ENCODE measurements around the gene SNX8. TPM values are rescaled to one million over a fixed set of nuclear protein-coding genes. Genes with fewer than 3 reads are reported as not detected.
A peak's percentile ranks its signal among the peaks of the same experiment; 100 is the strongest.
"Not testable (repeated sequence)": the region's sequence is repeated elsewhere in the genome, so short reads cannot be mapped to it uniquely, and the experiment has no call there.

The SNX8 gene
- total RNA-seq, 2 experiments from 2014 or later = 28.3 to 35.8 TPM

DNA sequence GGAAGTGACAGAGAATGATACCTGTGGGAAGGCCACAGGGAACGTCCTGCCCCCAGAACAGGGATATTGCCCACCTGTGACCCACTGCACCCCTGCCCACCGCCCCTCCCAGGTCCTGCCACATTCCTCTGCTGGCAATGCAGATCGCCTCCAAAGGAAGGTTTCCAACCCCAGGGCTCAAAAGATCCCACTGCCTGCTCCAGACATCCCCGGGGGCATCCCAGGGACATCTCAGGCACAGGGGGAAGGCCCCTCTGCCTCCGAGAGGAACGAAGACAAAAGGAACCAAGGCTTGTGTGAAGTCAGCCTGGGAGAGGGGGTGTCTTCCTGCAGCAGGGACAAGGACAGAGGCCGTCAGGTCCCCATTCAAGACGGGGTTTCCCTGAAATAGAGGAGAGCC is 43.7 kb downstream of the SNX8 start:
- Mint-ChIP-seq H3K36me3 (ENCODE audit: low read depth) (peaks cover 4% of the 10 kb centered on the region), H3K27me3 (ENCODE audit: low read depth) (no peaks in the 10 kb centered on the region), H3K27ac (no peak overlapping the region), H3K4me3 (no peak overlapping the region), H3K4me1 (ENCODE audit: low read depth) (no peaks in the 10 kb centered on the region), H3K9me3 (ENCODE audit: insufficient read depth) (no peaks in the 10 kb centered on the region)
- ChIA-PET CTCF (no interaction called here), POLR2A (no interaction called here)
- DNase-seq (no peak), ATAC-seq (no peak)

DNA sequence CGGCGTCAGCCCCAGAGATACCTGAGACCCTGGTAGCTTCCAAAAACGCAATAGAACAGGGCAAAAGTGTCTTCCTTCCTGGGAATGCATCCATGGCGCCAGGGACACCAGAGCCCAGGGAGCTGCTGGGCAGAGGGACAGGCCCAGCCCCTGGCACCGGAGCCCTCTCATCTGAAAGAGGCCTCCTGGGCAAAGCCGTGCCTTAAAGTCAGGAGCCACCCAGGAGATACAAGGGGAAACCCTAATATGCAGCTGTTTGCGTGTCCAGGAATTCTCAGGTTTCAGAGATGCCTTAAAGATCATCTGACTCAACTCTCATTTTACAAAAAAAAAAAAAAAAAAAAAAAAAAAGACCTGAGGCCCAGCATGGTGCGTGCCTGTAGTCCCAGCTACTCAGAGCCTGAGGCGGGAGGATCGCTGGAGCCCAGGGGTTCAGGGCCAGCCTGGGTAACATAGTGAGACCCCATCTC is 44.2 kb downstream of the SNX8 start:
- ATAC-seq (no peak), DNase-seq (no peak)
- H3K9me3 Mint-ChIP-seq (ENCODE audit: insufficient read depth) = no peaks in the 10 kb centered on the region
- H3K4me1 Mint-ChIP-seq (ENCODE audit: low read depth) = no peaks in the 10 kb centered on the region
- peaks cover 4% of the 10 kb centered on the region for H3K36me3 Mint-ChIP-seq (ENCODE audit: low read depth)
- CTCF ChIA-PET = no interaction called here
- no peak overlapping the region for H3K4me3 Mint-ChIP-seq
- H3K27me3 Mint-ChIP-seq (ENCODE audit: low read depth) = no peaks in the 10 kb centered on the region
- no peak overlapping the region for H3K27ac Mint-ChIP-seq
- POLR2A ChIA-PET = no interaction called here

DNA sequence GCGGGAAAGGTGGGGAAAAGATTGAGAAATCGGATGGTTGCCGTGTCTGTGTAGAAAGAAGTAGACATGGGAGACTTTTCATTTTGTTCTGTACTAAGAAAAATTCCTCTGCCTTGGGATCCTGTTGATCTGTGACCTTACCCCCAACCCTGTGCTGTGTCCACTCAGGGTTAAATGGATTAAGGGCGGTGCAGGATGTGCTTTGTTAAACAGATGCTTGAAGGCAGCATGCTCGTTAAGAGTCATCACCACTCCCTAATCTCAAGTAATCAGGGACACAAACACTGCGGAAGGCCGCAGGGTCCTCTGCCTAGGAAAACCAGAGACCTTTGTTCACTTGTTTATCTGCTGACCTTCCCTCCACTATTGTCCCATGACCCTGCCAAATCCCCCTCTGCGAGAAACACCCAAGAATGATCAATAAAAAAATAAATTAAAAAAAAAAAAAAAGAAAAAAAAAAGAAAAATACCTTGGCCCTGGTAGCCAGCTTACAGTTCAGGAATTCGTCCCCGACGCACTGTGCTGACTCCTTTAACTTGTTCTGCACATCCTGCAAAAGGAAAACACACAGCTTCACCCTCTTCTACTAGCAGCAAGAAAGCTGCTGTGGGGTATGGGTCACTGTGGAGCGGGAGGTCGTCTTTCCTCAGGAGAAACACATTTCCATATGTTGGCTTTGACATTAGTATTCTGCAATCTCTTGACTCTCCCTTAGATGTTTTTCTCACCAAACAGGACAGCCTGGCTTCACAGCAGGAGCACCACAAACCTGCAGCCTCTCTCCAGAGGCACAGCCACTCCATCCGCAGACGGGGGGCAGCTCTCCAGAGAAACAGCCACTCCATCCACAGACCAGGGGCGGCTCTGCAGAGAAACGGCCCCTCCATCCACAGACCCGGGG is 44.9 kb downstream of the SNX8 start:
- CTCF ChIA-PET; H3K27ac Mint-ChIP-seq; ATAC-seq; H3K36me3 Mint-ChIP-seq (ENCODE audit: low read depth); POLR2A ChIA-PET; H3K4me3 Mint-ChIP-seq; H3K9me3 Mint-ChIP-seq (ENCODE audit: insufficient read depth); DNase-seq; H3K4me1 Mint-ChIP-seq (ENCODE audit: low read depth); H3K27me3 Mint-ChIP-seq (ENCODE audit: low read depth): not testable (repeated sequence)

DNA sequence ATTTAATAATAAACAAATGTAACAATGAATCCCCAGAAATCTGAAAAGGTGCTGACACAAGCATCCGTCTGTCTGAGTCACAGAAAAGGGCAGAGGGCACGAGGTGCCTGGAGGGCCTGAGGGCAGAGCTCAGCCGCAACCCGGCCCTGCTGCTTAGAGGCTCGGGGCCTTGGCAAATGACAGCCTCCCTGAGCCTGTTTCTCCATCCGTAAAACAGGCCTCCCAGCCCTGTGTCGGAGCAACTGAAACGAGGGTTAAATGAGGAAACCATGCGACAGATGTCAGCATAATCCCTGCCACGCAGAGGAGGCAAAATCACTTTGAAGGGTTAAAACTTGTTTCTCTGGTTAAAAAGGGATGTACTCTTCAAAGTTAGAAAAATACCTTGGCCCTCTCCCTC is 47.3 kb downstream of the SNX8 start:
- CTCF ChIA-PET = no interaction called here
- H3K4me1 Mint-ChIP-seq (ENCODE audit: low read depth) = peaks cover under 1% of the 10 kb centered on the region
- no peak overlapping the region for H3K27ac Mint-ChIP-seq
- DNase-seq = no peak
- peaks cover 8% of the 10 kb centered on the region for H3K36me3 Mint-ChIP-seq (ENCODE audit: low read depth)
- no peaks in the 10 kb centered on the region for H3K27me3 Mint-ChIP-seq (ENCODE audit: low read depth)
- POLR2A ChIA-PET = no interaction called here
- no peak for ATAC-seq
- no peak overlapping the region for H3K4me3 Mint-ChIP-seq
- no peaks in the 10 kb centered on the region for H3K9me3 Mint-ChIP-seq (ENCODE audit: insufficient read depth)

DNA sequence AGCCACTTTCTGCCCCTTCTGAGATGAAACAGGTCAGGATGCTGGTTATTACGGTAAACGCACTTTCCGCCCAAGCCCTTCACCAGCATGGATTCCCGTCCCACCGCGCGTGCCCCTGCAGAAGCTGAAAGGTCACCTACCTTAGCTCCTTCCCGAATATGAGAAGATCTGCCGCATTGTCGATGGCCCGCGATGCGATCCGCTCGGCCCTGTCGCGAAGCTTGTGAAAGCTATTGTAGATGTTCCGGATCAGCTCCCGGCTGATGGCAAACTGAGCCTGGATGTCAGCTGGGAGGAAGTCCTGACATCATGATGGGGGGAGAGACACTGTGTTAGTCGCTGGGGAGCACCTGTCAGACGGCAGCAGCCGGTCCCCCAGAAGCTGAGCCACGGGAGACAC is 50.1 kb downstream of the SNX8 start:
- Mint-ChIP-seq H3K36me3 (ENCODE audit: low read depth) (peaks cover 8% of the 10 kb centered on the region), H3K27ac (no peak overlapping the region), H3K4me1 (ENCODE audit: low read depth) (peaks cover 14% of the 10 kb centered on the region), H3K9me3 (ENCODE audit: insufficient read depth) (no peaks in the 10 kb centered on the region), H3K4me3 (no peak overlapping the region), H3K27me3 (ENCODE audit: low read depth) (no peaks in the 10 kb centered on the region)
- CTCF ChIA-PET = no interaction called here
- DNase-seq (no peak), ATAC-seq (no peak)
- POLR2A ChIA-PET = no interaction called here

DNA sequence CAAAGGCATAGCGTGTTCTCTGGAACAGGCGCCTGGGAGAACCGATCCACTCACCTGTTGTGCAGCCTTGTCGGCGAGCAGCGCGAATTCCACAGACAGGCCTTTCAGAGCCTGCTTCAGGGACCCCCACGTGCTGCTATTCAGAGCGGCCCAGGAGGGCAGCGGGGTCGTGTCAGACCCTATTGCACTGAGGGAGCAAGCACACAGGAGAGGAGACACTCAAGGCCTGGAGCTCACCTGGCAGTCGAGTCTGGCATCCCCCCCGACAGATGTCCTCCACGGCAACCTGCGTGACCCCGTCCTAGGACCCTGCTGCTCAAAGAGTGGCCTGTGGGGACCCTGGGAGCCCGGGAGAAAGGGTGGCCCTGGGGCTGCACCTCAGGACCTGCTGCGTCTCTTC is 51.1 kb downstream of the SNX8 start:
- no peaks in the 10 kb centered on the region for H3K27me3 Mint-ChIP-seq (ENCODE audit: low read depth)
- CTCF ChIA-PET = no interaction called here
- H3K9me3 Mint-ChIP-seq (ENCODE audit: insufficient read depth) = no peaks in the 10 kb centered on the region
- H3K36me3 Mint-ChIP-seq (ENCODE audit: low read depth) = peaks cover 8% of the 10 kb centered on the region
- DNase-seq = no peak
- no peak for ATAC-seq
- no peak overlapping the region for H3K27ac Mint-ChIP-seq
- no peak overlapping the region for H3K4me3 Mint-ChIP-seq
- peaks cover 14% of the 10 kb centered on the region for H3K4me1 Mint-ChIP-seq (ENCODE audit: low read depth)
- POLR2A ChIA-PET = interaction anchor here (1.2 kb wide), 1 partner anchor 21 kb away, joined by 3 read pairs; the partner anchor contains the start of genes MRM2 and NUDT1

DNA sequence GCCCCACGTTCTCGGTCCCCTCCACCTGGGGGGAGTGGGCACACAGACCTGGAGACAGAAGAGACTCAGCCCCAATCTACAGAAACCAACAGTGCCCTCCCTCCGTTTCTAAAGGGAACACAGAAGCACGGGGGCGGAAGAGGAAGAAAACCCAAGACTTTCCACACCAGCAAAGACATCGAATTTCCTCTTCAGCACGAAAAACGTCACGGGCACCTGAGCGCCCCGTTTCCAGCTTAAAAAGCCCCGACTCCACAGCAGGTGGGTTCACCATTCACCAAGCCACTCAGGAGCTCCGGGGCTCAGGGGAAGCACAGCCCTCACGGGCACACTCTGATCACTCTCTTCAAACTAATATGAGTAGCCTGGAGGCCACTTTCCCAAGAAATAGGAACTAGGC is 52.6 kb downstream of the SNX8 start:
- DNase-seq (peak; percentile 34), ATAC-seq (peak; percentile 54)
- ChIA-PET CTCF (interaction anchor here (1.6 to 4.2 kb wide), 4 partner anchors 13 to 208 kb away, joined by 4 to 10 read pairs (median 7); no protein-coding TSS in a partner anchor), POLR2A (interaction anchor here (1.3 kb wide), 1 partner anchor 19 kb away, joined by 5 read pairs; the partner anchor contains the start of genes MRM2 and NUDT1)
- Mint-ChIP-seq H3K4me1 (ENCODE audit: low read depth) (peaks cover 14% of the 10 kb centered on the region), H3K36me3 (ENCODE audit: low read depth) (peaks cover 8% of the 10 kb centered on the region), H3K27me3 (ENCODE audit: low read depth) (no peaks in the 10 kb centered on the region), H3K9me3 (ENCODE audit: insufficient read depth) (no peaks in the 10 kb centered on the region), H3K4me3 (peak overlapping the region; percentile 28), H3K27ac (peak overlapping the region; percentile 85)

DNA sequence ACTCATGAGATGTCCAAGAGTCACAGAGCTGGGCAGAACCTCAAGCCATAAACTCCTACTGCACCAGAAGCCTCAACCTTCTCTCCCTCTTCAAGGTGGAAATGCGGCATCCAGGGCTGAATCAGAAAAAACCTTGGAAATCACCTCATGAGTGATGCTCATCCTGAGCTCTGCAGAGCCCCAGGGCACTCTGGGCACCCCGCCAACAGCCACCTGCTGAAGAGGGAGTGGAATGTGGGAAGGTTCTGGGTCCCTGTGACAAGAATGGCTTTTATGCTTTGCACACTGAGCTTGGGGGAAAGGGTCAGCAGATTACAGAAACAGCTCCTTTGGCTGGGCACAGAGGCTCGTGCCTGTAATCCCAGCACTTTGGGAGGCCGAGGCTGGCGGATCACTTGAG is 53.4 kb downstream of the SNX8 start:
- CTCF ChIA-PET = interaction anchor here (1.7 to 4.2 kb wide), 3 partner anchors 12 to 104 kb away, joined by 4 to 10 read pairs (median 9); no protein-coding TSS in a partner anchor
- Mint-ChIP-seq H3K9me3 (ENCODE audit: insufficient read depth) (no peaks in the 10 kb centered on the region), H3K27ac (no peak overlapping the region), H3K4me1 (ENCODE audit: low read depth) (peaks cover 14% of the 10 kb centered on the region), H3K27me3 (ENCODE audit: low read depth) (no peaks in the 10 kb centered on the region), H3K4me3 (no peak overlapping the region), H3K36me3 (ENCODE audit: low read depth) (peaks cover 10% of the 10 kb centered on the region)
- ATAC-seq = no peak
- no peak for DNase-seq
- POLR2A ChIA-PET = interaction anchor here (1.3 kb wide), 1 partner anchor 19 kb away, joined by 5 read pairs; the partner anchor contains the start of genes MRM2 and NUDT1

DNA sequence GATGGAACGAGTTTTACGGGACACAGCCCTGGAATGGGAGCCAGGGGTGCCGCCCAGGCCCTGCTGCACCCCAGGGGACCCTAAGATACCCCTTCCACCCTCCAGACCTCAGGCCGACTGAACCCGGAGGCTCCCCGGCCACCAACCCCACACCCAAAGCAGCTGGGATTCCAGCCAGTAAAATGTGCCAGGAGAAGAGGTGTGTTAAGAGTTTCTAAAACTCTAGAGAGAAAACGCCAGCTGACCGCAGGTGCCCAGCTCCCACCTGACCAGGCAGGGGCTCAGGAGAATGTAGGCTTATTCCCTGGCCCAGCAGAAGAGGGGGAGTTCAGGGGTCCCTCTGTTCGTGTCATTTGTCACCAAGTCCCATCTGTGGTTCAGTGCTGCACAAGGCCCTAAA is 54.8 kb downstream of the SNX8 start:
- Mint-ChIP-seq H3K4me3 (no peak overlapping the region), H3K27me3 (ENCODE audit: low read depth) (no peaks in the 10 kb centered on the region), H3K9me3 (ENCODE audit: insufficient read depth) (no peaks in the 10 kb centered on the region), H3K36me3 (ENCODE audit: low read depth) (peaks cover 16% of the 10 kb centered on the region), H3K4me1 (ENCODE audit: low read depth) (peaks cover 22% of the 10 kb centered on the region), H3K27ac (peak overlapping the region; percentile 21)
- POLR2A ChIA-PET = no interaction called here
- ATAC-seq = no peak
- CTCF ChIA-PET = interaction anchor here (4.2 kb wide), 1 partner anchor 89 kb away, joined by 10 read pairs; no protein-coding TSS in a partner anchor
- DNase-seq = no peak

DNA sequence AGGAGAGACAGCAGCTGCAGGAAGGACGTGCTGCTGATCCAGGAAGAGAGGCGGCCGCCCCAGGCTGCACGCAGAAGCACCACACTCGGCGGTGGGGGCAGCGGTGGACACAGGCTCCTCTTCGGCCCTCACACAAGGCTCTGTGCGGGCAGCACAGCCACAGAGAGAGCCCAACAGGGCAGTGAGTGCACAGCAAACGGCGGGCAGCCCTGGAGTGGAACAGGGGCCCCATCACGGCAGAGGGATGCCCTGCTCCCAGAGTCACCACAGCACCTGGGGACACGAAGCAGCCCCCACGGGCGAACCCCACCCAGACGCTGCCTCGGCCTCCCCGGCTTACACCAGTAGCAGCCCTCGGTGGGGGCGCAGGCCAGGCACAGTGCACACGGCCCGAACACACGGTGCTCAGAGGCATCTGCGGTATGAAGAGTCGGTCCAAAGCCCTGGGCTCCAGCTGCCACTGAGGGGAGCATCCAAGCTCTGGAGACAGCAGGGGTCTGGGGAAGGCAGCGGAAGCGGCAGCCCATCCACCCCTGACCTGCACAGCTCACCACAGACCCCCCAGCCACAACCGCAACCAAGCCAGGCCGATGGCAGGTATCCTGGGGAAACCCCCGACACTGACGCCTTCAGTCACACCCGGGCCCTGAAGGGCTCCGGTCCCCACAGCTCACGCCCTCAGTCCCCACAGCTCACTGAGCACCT is 55.4 kb downstream of the SNX8 start:
- Mint-ChIP-seq H3K27ac (no peak overlapping the region), H3K36me3 (ENCODE audit: low read depth) (peaks cover 12% of the 10 kb centered on the region), H3K4me3 (no peak overlapping the region), H3K4me1 (ENCODE audit: low read depth) (peaks cover 24% of the 10 kb centered on the region), H3K27me3 (ENCODE audit: low read depth) (no peaks in the 10 kb centered on the region), H3K9me3 (ENCODE audit: insufficient read depth) (no peaks in the 10 kb centered on the region)
- DNase-seq (no peak), ATAC-seq (no peak)
- CTCF ChIA-PET = interaction anchor here (4.2 kb wide), 1 partner anchor 89 kb away, joined by 10 read pairs; no protein-coding TSS in a partner anchor
- POLR2A ChIA-PET = no interaction called here

DNA sequence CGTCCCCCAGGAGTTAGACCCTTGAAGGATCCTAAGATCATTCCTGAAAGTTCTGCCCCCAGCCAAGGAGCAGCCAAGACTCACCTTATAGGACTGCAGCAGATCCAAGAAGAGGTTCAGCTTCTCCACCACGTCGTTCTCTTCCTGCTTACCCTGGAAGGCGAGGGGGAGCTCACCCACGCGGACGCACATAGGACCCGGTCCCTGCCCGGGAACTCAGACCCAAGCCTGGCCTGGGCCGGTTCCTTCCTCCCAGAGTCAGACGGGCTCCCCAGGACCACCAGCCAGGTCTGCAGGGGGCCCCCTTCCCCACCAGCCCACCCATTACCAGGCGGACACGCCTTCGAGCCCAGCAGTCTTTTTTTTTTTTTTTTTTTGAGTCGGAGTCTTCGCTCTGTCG is 56.6 kb downstream of the SNX8 start:
- Mint-ChIP-seq H3K36me3 (ENCODE audit: low read depth) (peaks cover 12% of the 10 kb centered on the region), H3K4me1 (ENCODE audit: low read depth) (peaks cover 30% of the 10 kb centered on the region), H3K27me3 (ENCODE audit: low read depth) (no peaks in the 10 kb centered on the region), H3K27ac (no peak overlapping the region), H3K9me3 (ENCODE audit: insufficient read depth) (no peaks in the 10 kb centered on the region), H3K4me3 (no peak overlapping the region)
- DNase-seq (no peak), ATAC-seq (no peak)
- POLR2A ChIA-PET = interaction anchor here (1.1 kb wide), 1 partner anchor 9 kb away, joined by 4 read pairs; no protein-coding TSS in a partner anchor
- CTCF ChIA-PET = no interaction called here

DNA sequence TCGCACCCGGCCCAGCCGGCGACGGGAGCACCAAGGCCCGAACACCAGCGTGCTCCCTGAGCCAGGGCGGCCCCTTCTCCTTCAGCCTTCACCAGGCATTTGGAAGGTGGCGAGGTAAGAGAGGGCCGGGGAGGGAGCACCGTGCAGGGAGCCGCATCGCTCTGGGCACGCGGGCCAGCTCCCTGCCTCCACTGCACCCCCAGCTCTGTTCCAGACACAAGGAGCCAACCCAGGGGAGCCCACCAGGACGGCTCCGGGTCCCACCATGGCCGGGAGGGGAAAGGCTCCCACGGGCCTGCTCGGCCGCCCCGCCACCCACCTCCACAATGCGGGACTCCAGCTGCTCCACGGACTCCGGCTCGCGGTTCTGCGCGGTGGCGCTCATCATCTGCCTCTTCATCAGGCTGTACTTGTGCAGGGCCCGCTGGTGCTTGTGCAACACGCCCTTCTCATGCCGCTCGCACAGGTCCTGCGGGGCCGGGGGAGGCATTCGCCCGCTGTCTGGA is 57.1 kb downstream of the SNX8 start:
- no peaks in the 10 kb centered on the region for H3K9me3 Mint-ChIP-seq (ENCODE audit: insufficient read depth)
- H3K27me3 Mint-ChIP-seq (ENCODE audit: low read depth) = no peaks in the 10 kb centered on the region
- peaks cover 30% of the 10 kb centered on the region for H3K4me1 Mint-ChIP-seq (ENCODE audit: low read depth)
- no peak overlapping the region for H3K27ac Mint-ChIP-seq
- H3K36me3 Mint-ChIP-seq (ENCODE audit: low read depth) = peaks cover 10% of the 10 kb centered on the region
- POLR2A ChIA-PET = interaction anchor here (1.1 kb wide), 1 partner anchor 8 kb away, joined by 4 read pairs; no protein-coding TSS in a partner anchor
- CTCF ChIA-PET = no interaction called here
- ATAC-seq (no peak), DNase-seq (no peak)
- H3K4me3 Mint-ChIP-seq = no peak overlapping the region
